SK-N-SH (cell line): ENCODE measurements around the gene MAN2A2.

ENCODE experiments used
- SMC3 ChIP-seq: IDR thresholded peaks from 2 replicates; pipeline ENCODE4 v1.6.1; 2012; ENCODE audit warnings: low read depth, low read length, improper control_type of control experiment
- TF ChIP-seq, protein P1 (sequence below): fragments of 200-600 bp; sonication (generic); IDR thresholded peaks from 2 replicates; pipeline ENCODE4 v1.6.1; 2017; ENCODE audit warnings: antibody characterized with exemption, mild to moderate bottlenecking, moderate library complexity

GRCh38 chr15:90909976-90910375 is 6.9 kb downstream of the MAN2A2 start:
- TF ChIP-seq, protein P1, sequence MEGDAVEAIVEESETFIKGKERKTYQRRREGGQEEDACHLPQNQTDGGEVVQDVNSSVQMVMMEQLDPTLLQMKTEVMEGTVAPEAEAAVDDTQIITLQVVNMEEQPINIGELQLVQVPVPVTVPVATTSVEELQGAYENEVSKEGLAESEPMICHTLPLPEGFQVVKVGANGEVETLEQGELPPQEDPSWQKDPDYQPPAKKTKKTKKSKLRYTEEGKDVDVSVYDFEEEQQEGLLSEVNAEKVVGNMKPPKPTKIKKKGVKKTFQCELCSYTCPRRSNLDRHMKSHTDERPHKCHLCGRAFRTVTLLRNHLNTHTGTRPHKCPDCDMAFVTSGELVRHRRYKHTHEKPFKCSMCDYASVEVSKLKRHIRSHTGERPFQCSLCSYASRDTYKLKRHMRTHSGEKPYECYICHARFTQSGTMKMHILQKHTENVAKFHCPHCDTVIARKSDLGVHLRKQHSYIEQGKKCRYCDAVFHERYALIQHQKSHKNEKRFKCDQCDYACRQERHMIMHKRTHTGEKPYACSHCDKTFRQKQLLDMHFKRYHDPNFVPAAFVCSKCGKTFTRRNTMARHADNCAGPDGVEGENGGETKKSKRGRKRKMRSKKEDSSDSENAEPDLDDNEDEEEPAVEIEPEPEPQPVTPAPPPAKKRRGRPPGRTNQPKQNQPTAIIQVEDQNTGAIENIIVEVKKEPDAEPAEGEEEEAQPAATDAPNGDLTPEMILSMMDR = no peak
- TF ChIP-seq SMC3 = no peak
